Activated naive CD8-positive, alpha-beta T cell treated with anti-CD3 and anti-CD28 coated beads, Interleukin-2, amount 50 U/mL, for 16 hours (primary cell): Measurements from ENCODE around the gene ZNF74.
"Not testable (repeated sequence)": the region's sequence is repeated elsewhere in the genome, so short reads cannot be mapped to it uniquely, and the experiment has no call there.

ENCODE experiments used
- DNase-seq: peaks from one replicate; pipeline ENCODE4 v3.0.0-alpha.2; 2020; ENCODE audit warnings: low read depth, low spot score

The ZNF74 gene

GRCh38 chr22:20376281-20376680, 17.7 kb upstream of the ZNF74 start:
- DNase-seq = not testable (repeated sequence)

DNA sequence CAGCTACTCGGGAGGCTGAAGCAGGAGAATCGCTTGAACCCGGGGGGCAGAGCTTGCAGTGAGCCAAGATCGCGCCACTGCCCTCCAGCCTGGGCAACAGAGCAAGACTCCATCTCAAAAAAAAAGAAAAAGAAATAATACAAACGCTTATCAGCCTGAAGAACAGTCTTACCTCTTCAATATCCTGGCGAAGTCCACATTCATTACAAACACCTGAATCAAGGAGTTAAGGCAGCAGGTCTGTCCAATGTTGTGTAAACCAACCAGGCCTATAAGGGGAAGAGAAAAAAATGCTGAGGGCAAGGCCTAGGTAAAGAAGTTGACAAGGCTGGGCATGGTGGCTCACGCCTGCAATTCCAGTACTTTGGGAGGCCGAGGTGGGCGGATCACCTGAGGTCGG, 17.0 kb upstream of the ZNF74 start:
- not testable (repeated sequence) for DNase-seq

DNA sequence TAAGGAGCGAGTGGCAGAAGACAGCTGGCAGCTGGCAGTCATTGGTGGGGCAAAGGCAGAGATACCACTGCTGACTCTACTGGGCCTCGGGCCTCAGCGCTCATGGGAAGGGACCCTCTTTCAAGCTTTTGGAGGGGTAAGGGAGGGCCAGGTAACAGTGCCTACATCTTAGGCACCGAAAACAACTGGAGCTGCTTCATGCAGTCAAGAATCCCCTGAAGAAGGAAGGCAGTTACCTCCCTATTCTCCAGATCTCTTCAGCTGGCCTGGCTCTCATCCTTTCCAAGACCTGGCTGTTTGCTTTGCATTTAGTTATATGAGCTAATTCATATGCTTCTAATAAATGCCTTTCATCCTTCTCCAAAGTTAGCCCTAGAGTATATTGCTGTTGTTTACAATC, 15.8 kb upstream of the ZNF74 start:
- DNase-seq = no peak

GRCh38 chr22:20378684-20379083, 15.3 kb upstream of the ZNF74 start:
- not testable (repeated sequence) for DNase-seq

GRCh38 chr22:20380486-20380885, 13.5 kb upstream of the ZNF74 start:
- no peak for DNase-seq

- DNase-seq = no peak
These were observed 10.4 kb upstream of the ZNF74 start for GRCh38 chr22:20383538-20383937.

DNA sequence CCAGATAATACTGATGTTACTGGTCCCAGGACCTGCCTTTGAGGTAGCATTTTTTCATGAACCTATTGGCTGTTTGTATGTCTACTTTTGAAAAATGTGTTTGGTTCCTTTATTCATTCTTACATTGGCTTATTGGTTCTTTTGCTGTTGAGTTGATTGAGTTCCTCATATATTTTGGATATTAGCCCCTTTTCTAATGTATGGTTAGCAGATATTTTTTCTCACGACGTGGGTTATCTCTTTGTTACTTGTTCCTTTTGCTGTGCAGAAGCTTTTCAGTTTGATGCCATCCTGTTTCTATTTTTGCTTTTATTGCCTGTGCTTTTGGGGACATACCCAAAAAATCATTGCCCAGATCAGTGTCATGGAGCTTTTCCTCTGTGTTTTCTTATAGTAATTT, 9.8 kb upstream of the ZNF74 start:
- no peak for DNase-seq

GRCh38 chr22:20384865-20385264, 9.1 kb upstream of the ZNF74 start:
- DNase-seq = no peak

- DNase-seq = no peak
These were observed 7.6 kb upstream of the ZNF74 start for GRCh38 chr22:20386336-20386735.

GRCh38 chr22:20386972-20387371, 7.0 kb upstream of the ZNF74 start:
- DNase-seq = no peak

DNA sequence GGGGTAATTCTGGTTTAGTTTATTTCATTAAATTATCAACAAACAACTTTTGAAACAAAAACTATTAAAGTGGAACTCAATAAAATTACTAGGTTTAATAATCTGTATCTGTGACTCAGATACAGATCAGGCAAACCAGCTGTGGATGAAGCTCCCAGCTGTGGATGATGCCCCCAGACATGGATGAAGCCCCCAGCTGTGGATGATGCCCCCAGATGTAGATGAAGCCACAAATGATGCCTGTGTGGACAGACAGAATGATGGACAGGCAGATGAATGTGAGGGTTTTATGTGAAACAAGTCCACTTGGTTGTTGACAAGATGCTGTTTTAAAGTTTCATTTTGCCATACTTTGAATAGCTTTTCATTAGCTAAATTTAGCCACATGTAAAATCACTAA, 5.8 kb upstream of the ZNF74 start:
- no peak for DNase-seq

GRCh38 chr22:20389288-20389687, 4.7 kb upstream of the ZNF74 start:
- no peak for DNase-seq

- DNase-seq = no peak
These were observed 3.5 kb upstream of the ZNF74 start for GRCh38 chr22:20390394-20390907.

GRCh38 chr22:20391222-20391621, 2.7 kb upstream of the ZNF74 start:
- no peak for DNase-seq

DNA sequence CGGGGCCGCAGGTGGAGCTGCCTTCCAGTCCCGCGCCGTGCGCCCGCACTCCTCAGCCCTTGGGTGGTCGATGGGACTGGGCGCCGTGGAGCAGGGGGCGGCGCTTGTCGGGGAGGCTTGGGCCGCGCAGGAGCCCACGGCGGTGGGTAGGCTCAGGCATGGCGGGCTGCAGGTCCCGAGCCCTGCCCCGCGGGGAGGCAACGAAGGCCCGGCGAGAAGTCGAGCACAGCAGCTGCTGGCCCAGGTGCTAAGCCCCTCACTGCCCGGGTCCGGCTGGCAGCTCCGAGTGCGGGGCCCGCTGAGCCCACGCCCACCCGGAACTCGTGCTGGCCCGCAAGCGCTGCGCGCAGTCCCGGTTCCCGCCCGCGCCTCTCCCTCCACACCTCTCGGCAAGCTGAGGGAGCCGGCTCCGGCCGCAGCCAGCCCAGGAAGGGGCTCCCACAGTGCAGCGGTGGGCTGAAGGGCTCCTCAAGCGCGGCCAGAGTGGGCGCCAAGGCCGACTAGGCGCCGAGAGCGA, 1.5 kb upstream of the ZNF74 start:
- DNase-seq = not testable (repeated sequence)

GRCh38 chr22:20392983-20393704, 807 bp upstream of the ZNF74 start:
- no peak for DNase-seq

GRCh38 chr22:20395181-20395906, 1.4 kb downstream of the ZNF74 start:
- no peak for DNase-seq

- no peak for DNase-seq
These were observed 1.9 kb downstream of the ZNF74 start for GRCh38 chr22:20395907-20396287.

DNA sequence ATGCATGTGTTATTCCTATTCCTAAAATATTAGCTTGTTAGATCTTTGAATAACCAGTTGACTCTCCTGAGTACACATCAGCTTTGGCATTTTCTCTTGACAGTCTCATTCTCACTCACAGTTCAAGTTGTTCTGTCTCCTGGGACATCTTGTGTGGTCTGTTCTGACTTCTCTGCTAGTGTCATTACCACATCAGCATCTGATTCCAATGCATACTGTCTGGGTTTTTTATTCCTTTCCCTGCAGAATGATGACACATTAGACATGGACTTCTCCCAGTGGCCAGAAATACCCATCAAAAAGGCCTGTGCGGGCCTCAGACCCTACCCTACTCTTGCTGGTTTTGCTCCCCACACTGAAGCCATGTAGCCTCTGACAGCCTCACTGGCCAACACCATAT, 2.7 kb downstream of the ZNF74 start:
- no peak for DNase-seq

DNA sequence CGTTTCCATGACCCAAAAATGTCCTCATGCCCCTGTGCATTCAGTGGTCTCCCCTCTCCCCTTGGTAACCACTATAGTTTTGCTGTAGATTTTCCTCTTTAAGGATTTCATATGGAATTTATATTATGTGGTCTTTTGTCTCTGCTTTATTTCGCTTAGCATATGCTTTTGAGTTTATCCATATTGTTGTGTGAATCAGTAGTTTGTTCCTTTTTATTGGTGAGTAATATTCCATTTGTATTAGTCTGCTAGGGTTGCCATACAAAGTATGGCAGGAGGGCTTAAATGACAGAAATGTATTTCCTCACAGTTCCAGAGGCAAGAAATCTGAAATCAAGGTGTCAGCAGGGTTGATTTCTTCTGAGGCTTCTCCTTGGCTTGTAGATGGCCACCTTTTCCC, 3.5 kb downstream of the ZNF74 start:
- DNase-seq = no peak

- DNase-seq = no peak
These were observed 4.5 kb downstream of the ZNF74 start for GRCh38 chr22:20398420-20398819.

DNA sequence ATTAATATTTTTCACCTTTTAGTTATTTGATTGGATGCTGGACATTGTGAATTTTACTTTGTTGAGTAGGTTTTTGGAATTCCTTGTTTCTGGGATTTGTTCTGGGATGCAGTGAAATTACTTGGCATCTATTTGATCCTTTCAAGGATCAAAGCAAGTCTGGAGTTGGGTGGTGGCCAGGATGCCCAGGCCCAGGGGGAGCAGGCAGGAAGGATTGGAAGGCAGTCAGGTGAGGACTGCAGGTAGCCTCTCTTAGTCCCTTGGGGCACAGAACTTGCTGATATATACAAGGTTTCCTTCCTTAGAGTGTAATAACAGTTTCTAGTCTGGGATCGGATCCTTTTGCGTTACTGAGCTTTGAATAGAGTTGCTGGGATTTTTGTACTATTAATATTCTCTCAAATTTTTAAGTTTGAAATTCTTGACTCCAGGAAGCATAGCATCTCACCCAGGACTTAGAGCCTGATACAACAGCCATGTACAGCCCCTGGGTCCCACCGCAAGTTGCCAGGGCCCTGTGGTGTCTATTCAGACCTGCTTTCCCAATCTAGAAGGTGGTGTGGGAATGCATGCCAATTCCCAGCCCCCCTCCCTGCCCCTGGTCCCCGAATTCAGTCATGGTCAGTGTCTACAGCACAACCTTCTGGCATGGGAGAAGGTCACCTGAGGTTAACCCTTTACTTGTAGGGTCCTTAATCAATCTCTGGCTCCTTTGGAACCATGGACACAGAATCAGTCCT, 6.1 kb downstream of the ZNF74 start:
- no peak for DNase-seq
